ENCODE data around the gene SCLY.

Gene SCLY, protein sequence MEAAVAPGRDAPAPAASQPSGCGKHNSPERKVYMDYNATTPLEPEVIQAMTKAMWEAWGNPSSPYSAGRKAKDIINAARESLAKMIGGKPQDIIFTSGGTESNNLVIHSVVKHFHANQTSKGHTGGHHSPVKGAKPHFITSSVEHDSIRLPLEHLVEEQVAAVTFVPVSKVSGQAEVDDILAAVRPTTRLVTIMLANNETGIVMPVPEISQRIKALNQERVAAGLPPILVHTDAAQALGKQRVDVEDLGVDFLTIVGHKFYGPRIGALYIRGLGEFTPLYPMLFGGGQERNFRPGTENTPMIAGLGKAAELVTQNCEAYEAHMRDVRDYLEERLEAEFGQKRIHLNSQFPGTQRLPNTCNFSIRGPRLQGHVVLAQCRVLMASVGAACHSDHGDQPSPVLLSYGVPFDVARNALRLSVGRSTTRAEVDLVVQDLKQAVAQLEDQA

DNA sequence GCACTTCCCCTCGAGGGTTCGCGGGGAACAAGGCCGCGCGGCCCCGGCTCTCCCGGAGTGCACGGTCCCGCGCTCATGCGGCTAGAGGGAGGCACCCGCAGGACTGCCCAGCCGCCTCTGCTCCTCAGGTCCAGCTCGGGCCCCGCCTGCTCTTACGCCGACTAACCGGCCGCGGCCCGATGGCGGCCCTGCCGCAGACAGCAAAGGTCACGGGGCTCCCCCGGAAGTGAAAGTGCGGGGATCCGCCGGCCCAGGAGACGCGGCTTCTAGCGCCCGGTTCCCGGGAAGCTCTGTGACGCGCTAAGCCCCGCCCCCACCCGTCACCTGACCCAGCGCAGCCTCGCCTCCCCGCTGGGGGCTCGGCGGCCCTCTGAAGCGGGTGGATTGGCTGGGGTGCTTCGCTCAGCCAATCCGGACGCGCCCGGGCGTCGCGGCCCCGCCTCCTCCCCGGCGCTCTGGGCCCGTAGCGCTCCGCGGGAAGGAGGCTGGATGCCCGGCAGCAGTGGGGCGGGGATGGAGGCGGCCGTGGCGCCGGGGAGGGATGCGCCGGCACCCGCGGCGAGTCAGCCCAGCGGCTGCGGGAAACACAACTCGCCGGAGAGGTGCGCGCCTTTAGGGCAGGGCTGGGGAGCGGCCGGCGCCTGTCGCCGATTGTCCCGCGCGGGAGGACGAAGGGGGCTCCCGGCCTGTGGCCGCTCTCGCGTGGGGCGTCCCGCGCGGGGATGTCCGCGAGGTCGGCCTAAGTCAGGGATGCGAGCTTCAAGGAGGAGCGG lies at the start of gene SCLY:
Gene SCLY, plus strand, starts transcription at position 460 of the 773 bp plus-strand sequence. Its CDS starts 54 bp downstream, at position 514.
- DNase-seq (ENCODE audit: low spot score) = peak; percentile 100
- in situ Hi-C loops (cut with MboI; ENCODE audit: low pct_unique_long_range_greater_than_20kb, low sequenced_read_pairs, unreplicated experiment) = no loop called here
- TF ChIP-seq, protein P1, sequence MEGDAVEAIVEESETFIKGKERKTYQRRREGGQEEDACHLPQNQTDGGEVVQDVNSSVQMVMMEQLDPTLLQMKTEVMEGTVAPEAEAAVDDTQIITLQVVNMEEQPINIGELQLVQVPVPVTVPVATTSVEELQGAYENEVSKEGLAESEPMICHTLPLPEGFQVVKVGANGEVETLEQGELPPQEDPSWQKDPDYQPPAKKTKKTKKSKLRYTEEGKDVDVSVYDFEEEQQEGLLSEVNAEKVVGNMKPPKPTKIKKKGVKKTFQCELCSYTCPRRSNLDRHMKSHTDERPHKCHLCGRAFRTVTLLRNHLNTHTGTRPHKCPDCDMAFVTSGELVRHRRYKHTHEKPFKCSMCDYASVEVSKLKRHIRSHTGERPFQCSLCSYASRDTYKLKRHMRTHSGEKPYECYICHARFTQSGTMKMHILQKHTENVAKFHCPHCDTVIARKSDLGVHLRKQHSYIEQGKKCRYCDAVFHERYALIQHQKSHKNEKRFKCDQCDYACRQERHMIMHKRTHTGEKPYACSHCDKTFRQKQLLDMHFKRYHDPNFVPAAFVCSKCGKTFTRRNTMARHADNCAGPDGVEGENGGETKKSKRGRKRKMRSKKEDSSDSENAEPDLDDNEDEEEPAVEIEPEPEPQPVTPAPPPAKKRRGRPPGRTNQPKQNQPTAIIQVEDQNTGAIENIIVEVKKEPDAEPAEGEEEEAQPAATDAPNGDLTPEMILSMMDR (IDR thresholded peaks at IDR 0.05; ENCODE audit: extremely low read depth, insufficient read depth, missing control alignments) = no peak

DNA sequence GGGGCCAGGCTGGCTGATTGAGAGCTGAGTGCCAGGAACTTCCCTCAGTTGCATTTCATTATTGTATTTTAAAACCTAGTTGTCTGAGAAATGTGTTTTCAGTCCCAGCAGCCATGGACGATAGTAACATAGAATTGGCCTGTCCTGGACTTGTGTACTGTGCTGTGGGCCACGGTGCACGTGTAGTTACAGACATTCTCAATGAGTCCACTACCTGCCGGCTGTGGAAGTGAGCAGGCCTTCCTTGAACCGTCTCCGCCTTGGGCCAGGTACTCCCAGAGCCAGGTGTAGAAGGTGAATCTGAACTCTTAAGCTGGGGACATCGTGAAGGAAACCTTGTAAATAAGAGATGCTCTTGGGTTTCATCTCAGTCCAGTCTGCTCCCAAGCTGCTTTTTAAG lies 47.0 kb upstream of the SCLY start:
- TF ChIP-seq, protein P1 (IDR thresholded peaks at IDR 0.05; ENCODE audit: extremely low read depth, insufficient read depth, missing control alignments) = no peak
- in situ Hi-C loops (cut with MboI; ENCODE audit: low pct_unique_long_range_greater_than_20kb, low sequenced_read_pairs, unreplicated experiment) = no loop called here
- DNase-seq (ENCODE audit: low spot score) = no peak

DNA sequence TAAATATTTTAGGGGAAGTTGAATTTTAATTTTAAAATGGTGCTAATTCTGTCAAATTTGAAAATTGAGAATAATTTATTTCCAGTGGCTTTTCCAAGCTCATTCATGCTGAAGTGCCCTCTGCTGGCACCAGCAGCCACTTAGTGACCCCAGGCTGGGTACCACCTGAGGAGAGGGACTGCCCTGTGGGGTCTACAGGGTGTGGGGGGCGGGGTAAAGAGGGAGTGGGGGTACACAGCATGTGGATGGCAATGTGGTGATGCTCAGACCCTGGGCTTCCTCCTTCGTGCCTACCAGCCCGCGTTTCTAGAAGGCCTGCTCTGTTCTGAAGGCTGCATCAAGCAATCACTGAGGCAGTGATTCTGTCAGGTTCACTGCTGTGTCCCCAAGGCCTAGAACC lies 45.1 kb upstream of the SCLY start:
- in situ Hi-C loops (cut with MboI; ENCODE audit: low pct_unique_long_range_greater_than_20kb, low sequenced_read_pairs, unreplicated experiment) = no loop called here
- TF ChIP-seq, protein P1 (IDR thresholded peaks at IDR 0.05; ENCODE audit: extremely low read depth, insufficient read depth, missing control alignments) = peak; percentile 35
- DNase-seq (ENCODE audit: low spot score) = no peak

DNA sequence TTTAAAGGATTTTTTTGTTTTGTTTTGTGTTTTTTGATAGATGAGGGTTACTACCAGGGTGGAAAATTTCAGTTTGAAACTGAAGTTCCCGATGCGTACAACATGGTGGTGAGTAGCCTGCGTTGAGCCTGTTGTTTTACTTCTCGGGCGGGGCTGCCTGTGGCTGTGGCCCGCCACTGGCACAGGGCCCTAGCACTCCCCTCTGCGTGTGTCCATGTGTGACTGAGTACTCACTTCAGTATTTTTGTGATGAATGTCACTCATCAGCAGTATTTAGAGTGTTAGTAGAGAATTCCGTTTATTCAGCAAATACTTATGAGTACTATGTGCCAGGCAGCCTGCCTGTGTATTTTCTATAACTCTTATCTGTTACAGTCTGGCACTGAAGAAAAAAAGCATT lies 44.3 kb upstream of the SCLY start:
- TF ChIP-seq, protein P1 (IDR thresholded peaks at IDR 0.05; ENCODE audit: extremely low read depth, insufficient read depth, missing control alignments) = no peak
- in situ Hi-C loops (cut with MboI; ENCODE audit: low pct_unique_long_range_greater_than_20kb, low sequenced_read_pairs, unreplicated experiment) = no loop called here

DNA sequence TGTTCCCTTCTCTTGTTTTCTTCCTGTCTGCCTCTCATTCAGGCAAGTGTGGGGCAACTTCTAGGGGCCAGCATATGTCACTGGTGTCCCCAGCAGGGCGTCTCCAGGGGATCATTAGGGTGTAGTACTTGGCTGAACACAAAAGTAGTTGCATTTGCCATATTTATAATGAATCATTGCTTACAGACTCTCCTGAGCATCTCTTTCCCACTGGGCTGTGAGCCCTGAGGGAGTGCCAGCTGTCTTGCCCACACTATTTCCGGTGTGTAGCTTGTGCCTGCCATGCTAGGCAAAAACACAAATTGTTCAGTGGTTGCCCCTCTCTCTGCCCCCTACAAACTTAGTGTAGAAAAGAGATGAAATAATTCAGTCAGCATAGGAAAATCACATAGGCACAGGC lies 40.8 kb upstream of the SCLY start:
- no peak for DNase-seq (ENCODE audit: low spot score)
- in situ Hi-C loops (cut with MboI; ENCODE audit: low pct_unique_long_range_greater_than_20kb, low sequenced_read_pairs, unreplicated experiment) = no loop called here
- TF ChIP-seq, protein P1 (IDR thresholded peaks at IDR 0.05; ENCODE audit: extremely low read depth, insufficient read depth, missing control alignments) = no peak

More for the DNA sequence above, 44.3 kb upstream of the SCLY start:
- no peak for DNase-seq (ENCODE audit: low spot score)

DNA sequence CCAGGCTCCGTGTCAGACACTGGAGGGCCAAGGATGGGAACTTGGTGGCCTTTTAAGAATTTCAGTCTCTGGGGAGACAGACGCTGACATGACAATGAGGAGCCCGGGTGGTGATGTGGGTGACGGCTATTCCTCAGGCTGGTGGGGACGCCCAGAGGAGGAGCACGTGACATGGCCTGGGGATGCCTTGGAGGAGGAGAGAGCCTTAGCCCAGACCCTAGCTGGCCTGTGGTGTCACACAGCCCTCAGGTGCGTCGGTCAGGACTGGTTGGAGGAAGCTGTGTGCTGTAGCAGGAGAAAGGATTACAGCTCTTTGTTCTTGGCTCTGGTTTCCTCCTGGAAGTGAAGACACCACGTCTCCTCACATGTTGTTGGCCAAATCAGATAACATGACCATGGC lies 40.0 kb upstream of the SCLY start:
- no peak for DNase-seq (ENCODE audit: low spot score)
- in situ Hi-C loops (cut with MboI; ENCODE audit: low pct_unique_long_range_greater_than_20kb, low sequenced_read_pairs, unreplicated experiment) = no loop called here
- TF ChIP-seq, protein P1 (IDR thresholded peaks at IDR 0.05; ENCODE audit: extremely low read depth, insufficient read depth, missing control alignments) = no peak
